Measurements from ENCODE around the gene ZNF552. TPM values are rescaled to one million over a fixed set of nuclear protein-coding genes. Genes with fewer than 3 reads are reported as not detected.
"Not testable (repeated sequence)": the region's sequence is repeated elsewhere in the genome, so short reads cannot be mapped to it uniquely, and the experiment has no call there.

Gene ZNF552
- total and polyA plus RNA-seq, 2 of the 8 experiments (the other 6 are each of a cell fraction or from before 2014, with no cell fraction given): 5.9 to 11.6 TPM

DNA sequence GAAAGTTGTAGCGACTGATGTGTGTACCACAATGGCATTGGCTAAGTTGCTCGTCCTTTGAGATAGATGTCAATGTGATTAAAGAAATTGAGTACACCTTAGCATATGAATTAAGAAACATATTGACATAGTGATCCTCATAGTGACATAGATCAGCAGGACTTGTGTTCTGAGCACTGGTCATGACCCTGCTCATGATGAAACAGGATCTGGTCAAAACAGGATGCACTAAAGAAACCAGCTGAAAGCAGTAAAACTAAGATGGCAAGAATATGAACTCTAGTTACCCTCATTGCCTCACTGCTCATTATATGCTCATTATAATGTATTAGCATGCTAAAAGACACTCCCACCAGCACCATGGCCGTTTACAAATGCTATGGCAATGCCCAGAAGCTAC lies 32.5 kb upstream of the ZNF552 start:
- not testable (repeated sequence) for H3K27me3 ChIP-seq (replicated peaks in 1 of 4; ENCODE audit: control insufficient read depth in 3 of 4, extremely low read depth in 1 of 4, insufficient read depth in 3 of 4, low read length in 3 of 4); H4K5ac ChIP-seq (ENCODE audit: insufficient read length, low read depth, low read length); H3K23me2 ChIP-seq (ENCODE audit: low read depth, low read length); H3K18ac ChIP-seq (ENCODE audit: extremely low read depth, low read length); H3K4me1 ChIP-seq (replicated peaks in 1 of 4; ENCODE audit: control insufficient read depth in 3 of 4, insufficient read depth in 4 of 4, low read length in 3 of 4); H3K4me3 ChIP-seq (ENCODE audit: extremely low read depth in 1 of 4, insufficient read depth in 2 of 4, low read depth in 3 of 4, low read length in 4 of 4); H3K79me1 ChIP-seq (ENCODE audit: low read depth, low read length); H3K9ac ChIP-seq (replicated peaks in 1 of 4; ENCODE audit: extremely low read depth in 1 of 4, low read depth in 3 of 4, low read length in 3 of 4); H2BK20ac ChIP-seq (ENCODE audit: low read length); H3K9me3 ChIP-seq (ENCODE audit: insufficient read depth in 2 of 2, low read depth in 1 of 2, low read length in 1 of 2); FAIRE-seq; H2BK15ac ChIP-seq (ENCODE audit: low read length); H3K27ac ChIP-seq (ENCODE audit: low read depth, low read length); H3K4ac ChIP-seq (replicated peaks; ENCODE audit: insufficient read length, low read depth, low read length); H2AK5ac ChIP-seq (ENCODE audit: low read depth, low read length); H2BK12ac ChIP-seq (ENCODE audit: low read depth, low read length); H4K8ac ChIP-seq (ENCODE audit: extremely low read depth, insufficient read depth, low read length); H3K14ac ChIP-seq (ENCODE audit: insufficient read length); H2BK120ac ChIP-seq (replicated peaks; ENCODE audit: low read depth, low read length); H3K4me2 ChIP-seq (ENCODE audit: insufficient read depth in 1 of 2, low read depth in 2 of 2, low read length in 2 of 2); H2BK5ac ChIP-seq (ENCODE audit: low read depth, low read length); DNase-seq (ENCODE audit: low read depth in 1 of 2, low spot score in 2 of 2); H3K56ac ChIP-seq (replicated peaks; ENCODE audit: insufficient read length, low read depth, low read length); H2AFZ ChIP-seq (ENCODE audit: low read length); H4K91ac ChIP-seq (replicated peaks; ENCODE audit: insufficient read length, low read length); H3K23ac ChIP-seq (ENCODE audit: insufficient read length)
- Histone ChIP-seq H3K79me2 (ENCODE audit: control insufficient read depth in 1 of 2, insufficient read depth in 2 of 2, low read length in 2 of 2) (peaks cover 7 to 68% of the 10 kb centered on the region in 2 experiments; a peak in 3 of 4 replicates), H4K20me1 (replicated peaks in 1 of 2; ENCODE audit: control insufficient read depth in 1 of 2, insufficient read depth in 2 of 2, low read length in 2 of 2) (peaks cover 2 to 12% of the 10 kb centered on the region in 2 experiments), H3K36me3 (ENCODE audit: control insufficient read depth in 2 of 4, insufficient read depth in 4 of 4, low read length in 3 of 4) (peaks cover 4 to 41% (median 16%) of the 10 kb centered on the region in 4 experiments)
- POLR2A ChIA-PET (ENCODE audit: partially characterized antibody): interaction anchor here (0.6 to 10.6 kb wide), 11 partner anchors 9 to 690 kb away, joined by 3 to 103 read pairs (median 4); partner anchors contain the start of genes ZNF587B and ZNF814
- WGBS, 2 experiments (ENCODE audit: extremely low coverage in 1 of 2, insufficient coverage in 1 of 2, insufficient read length in 1 of 2, insufficient replicate concordance in 2 of 2, low coverage in 1 of 2, low lambda C conversion rate in 2 of 2, missing lambda C conversion rate in 1 of 2): 59% methylated on average over 3 of the region's 3 CpGs; no CpG with 5 or more reads in 1 of the 2 experiments
- CTCF ChIA-PET (ENCODE audit: partially characterized antibody): interaction anchor here (0.7 to 1.1 kb wide), 3 partner anchors 17 to 615 kb away, joined by 3 to 6 read pairs (median 3); partner anchors contain the start of gene ZNF587B
